SK-N-MC (cell line): Measurements from ENCODE around the gene IRX6.

Experiments used
- EZH2 ChIP-seq: fragments of 200-600 bp; sonication (generic); IDR thresholded peaks from one replicate; pipeline ENCODE4 v1.6.1; 2017; ENCODE audit warnings: antibody characterized with exemption
- POLR2AphosphoS5 ChIP-seq: IDR thresholded peaks from 2 replicates; pipeline ENCODE4 v1.6.1; 2012; ENCODE audit warnings: mild to moderate bottlenecking, low read depth, low read length, borderline replicate concordance

GRCh38 chr16:55283812-55284717 lies 39.9 kb upstream of the IRX6 start:
- TF ChIP-seq POLR2AphosphoS5 (no peak), EZH2 (no peak)
